Measurements from ENCODE around the gene ACBD6.
A peak's percentile ranks its signal among the peaks of the same experiment; 100 is the strongest.

Gene ACBD6

DNA sequence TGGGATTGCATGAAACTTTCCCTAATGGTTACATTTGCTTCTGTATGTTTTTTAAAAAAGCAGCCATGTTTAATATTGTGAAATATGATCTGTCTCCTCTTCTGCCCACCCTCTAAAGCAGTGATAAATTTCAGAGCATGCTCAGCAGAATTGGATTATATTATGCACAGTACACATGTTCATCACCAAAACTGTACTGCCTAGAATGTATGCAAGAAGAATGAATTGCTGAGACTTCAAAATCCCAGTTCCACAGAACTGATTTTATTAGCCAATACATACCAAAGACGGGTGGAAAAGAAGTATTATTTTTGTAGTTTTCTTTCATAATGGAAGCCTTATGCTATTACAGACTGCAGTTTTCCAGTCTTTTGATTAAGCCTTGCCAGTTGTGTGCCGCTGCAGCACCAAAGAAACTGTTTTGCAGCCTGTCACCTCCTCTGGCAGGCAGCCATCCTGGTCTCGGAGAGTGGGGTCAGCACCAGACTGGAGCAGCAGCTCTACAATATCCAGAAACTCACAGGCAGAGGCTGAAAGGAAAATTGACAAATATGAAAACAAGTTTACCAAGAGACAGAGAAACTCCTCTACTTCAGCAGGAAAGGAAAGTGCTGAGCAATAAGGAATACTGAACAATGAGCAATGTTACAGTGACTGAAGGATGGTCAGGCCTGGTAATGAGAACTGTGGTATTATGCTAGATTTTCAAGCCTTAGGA lies 214.2 kb downstream of the ACBD6 start:
- no peak for DNase-seq

DNA sequence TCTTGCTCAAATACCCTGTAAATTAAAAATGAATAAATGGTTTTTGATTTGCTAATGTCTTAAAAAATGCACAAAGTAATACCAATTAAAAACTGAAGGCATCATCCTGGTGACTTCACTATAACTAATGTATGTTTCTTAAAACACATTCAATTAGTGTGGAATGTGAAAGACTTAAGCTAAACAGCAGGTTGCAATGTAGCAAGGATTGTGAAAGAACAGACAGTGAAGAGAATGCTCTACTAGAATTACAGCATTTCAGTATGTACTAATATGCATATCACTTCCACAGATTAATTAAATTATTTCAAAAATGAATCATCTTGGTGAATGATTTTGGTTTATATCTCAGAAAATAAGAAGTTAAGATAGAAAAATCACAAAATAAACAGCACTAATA lies 216.0 kb downstream of the ACBD6 start:
- DNase-seq = no peak

DNA sequence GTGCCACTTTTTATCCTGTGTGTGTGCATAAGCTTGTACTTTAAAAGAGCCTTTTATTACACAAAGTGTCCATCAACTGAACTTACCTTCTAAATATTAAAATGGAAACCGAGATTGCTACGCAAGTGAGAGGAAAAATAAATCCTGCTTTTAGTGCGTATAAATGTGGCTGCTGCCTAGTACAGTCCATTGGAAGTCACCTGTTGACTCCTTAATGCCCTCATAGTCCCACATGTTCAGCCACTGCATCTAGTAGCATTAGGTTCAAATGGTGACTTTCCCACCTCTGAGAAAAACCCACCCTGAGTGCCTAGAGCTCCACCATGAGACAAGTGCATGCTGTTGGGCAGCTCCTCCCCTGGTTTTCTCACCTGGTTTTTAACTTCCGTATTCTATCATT lies 219.3 kb downstream of the ACBD6 start:
- no peak for DNase-seq

DNA sequence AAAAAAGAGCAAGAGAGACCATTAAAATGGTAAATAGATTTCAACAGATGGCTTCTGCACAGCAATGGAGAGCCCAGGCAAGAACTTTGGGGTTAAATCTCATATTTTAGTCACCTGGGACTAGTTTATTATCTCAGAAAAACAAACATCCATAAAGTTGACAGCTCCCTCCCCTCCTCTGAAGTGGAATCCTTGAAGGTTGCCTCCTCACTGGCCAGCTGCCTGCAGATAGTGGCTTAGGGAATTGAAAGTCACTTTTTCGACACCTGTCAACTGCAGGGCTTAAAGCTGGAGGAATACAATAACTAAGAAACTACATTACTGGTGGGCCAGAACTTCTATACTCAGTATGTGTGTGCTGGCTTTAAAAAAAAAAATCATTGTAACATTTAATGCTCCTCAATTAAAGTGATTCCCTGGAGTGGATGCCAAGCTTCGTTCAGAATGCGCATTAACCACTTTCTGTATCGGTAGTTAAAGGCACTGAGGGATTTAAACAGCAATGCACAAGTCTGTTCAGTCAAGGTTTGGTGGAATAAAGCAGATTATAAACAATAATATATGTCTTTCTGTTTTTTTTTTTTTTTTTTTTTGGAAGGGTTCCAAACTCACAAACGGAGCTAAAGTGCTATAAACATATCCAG lies 219.9 kb downstream of the ACBD6 start:
- DNase-seq = no peak

DNA sequence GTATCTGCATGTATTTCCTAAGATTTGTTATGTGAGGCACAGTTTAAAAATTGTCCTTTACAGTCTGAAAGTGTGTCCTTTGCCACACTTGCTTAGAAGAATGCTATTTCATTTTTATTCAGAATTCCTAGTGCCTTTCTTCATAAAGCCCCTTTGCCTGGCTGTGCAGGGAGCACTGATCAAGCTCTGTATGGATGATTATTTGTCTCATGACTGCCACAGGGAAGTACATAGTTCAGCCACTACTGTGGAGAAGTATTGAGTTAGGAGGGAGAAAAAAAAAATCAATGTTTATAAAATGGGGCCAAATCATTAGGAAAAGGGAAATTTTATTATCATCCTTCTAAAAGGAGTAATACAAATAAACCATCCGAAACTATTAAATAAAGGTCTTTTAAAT lies 220.9 kb downstream of the ACBD6 start:
- no peak for DNase-seq

DNA sequence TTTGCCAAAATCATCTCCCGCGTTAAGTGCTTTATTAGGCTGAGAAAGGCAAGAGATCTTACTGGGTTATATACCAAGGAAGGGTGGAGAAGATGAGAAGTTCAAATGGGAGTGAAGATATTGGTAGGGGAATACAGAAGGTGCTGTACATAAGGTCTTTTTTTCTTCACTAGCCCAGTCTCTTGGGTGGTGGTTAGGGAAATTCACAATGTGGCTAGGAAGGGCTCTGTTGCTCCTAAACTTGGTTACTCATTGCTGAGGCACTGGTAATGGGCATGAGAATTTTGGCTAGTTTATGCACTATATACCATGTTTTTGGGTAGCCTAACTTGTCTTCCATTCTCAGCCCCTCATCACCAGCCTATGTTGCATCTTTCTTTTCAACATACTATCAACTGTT lies 221.8 kb downstream of the ACBD6 start:
- no peak for DNase-seq

DNA sequence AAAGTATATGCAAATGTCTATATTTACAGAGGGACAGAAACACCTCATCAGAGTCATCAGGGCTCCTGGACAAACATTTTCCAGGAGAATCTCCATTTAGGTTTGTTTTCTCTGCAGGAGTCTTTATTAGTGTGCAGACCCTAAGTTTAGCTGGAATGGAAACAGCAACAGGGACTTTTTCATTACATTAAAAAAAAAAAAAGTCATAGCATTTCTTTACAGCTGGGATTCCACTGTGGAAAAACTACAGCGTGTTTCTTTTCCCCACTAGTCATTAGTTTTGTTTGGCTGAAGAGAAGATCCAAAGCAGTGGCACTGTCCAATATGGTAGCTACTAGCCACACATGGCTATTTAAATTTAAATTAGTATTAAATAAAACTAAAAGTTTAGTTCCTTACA lies 222.7 kb downstream of the ACBD6 start:
- DNase-seq = no peak

DNA sequence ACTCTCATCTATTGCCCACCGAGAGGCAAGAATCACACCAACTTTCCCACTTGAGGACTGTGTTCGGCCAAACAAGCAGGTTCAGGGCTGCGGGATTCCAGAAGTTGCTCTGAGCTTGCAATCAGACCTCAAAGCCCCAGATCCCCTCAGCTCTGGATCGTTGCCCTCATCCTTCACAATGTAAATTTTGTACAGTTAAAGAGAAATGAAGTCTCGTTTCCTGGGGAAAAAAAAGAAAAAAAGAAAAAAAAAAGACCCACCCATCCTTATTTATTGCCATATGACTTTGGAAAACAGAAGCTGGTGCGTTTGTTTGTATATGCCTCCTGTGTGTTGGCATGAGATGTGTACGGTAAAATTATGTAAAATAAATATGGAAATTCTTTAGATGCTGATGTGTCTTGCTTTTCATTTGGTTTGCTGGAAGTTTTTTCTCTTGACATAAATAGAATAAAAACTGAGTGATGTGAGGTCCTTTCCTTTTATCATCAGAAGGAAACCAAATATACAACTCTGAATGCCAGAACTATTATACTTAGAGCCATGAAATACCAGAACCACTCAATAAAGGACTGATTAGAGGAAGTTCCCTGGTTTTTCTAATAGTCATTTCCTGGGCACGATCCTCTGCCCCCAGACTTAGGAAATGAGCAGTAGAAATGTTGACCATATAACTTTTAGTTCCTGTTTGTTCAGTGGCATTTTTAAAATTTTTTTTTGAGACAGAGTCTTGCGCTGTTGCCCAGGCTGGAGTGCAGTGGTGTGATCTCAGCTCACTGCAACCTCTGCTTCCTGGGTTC lies 223.6 kb downstream of the ACBD6 start:
- no peak for DNase-seq

DNA sequence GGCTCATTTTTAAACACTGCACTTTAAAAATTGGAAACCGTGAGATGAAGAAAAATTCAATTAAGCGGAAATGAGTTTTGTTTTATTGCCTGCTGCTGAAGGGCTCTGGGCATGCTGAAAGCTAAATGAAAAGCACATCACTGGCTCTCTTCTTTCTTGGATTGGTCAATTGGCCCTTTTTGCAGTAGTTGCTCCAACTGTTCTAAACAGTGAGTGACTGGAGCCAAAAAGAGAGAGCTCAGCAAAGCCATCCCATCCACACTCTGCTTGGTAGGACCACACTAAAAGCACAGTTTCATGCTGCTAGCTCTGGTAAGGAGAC lies 224.2 kb downstream of the ACBD6 start:
- no peak for DNase-seq

DNA sequence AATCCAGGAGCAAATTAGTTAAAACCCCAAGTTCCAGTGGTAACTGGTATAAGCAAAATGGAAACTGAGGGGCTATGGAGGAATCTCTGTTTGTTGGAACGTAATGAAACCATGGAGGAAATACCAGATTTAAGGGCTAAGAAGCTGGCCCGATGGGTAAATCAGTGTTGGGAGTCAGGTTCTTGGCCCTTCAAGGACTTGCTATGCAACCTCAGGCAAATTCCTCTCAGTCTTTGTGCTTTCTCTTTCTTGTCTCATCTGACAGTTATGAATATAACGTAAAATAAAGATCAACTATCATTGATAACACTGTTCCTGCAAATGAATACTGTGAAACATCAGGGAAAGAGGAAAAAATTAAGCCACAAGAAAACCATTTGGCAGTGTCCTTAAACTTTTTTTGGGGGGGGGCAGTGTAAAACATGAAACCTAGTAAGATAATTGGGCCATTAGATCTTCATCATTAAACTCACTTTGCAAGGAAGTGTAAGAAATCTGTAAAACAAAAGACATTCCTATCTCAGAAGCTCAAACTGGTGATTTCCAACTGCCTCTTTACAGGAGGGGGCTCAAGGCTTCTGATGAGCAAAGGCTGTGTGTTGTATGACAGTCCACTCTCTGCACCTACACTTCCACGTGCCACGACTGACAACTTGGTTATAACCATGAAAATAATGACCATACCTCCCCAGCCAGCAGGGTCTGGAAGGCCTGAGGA lies 224.7 kb downstream of the ACBD6 start:
- DNase-seq = no peak

DNA sequence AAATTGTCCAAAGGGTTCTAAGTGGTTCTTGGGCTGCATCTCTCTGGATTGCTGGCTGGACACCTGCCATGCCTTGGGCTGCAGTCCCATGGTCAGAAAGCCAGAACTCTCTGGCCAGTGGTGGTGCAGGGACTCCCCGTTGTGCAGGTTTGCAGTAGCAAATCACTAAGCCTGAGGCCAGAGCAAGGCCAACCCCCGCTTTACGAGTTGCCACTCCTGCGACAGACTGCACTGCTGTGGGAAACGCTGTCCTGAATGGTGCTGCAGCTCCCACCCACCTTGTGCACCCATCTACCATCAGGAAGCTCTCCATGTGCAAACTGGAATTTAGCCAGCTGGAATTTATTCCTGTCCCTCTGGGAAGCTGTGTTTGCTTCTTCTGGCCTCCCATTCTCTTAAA lies 226.7 kb downstream of the ACBD6 start:
- DNase-seq = no peak

DNA sequence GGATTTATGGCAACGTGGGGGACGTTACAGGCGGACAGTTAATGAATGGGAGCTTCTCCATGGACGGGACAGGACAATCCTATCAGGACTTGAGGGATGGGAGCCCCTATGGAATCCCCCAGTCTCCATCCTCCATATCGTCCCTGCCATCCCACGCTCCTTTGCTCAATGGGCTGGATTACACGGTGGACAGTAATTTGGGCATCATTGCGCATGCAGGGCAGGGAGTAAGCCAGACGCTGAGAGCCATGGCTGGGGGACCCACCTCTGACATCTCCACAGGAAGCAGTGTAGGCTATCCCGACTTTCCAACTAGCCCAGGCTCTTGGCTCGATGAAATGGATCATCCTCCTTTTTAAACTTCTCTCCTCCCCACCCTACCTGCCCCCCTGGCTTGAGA lies 228.2 kb downstream of the ACBD6 start:
- DNase-seq = no peak

DNA sequence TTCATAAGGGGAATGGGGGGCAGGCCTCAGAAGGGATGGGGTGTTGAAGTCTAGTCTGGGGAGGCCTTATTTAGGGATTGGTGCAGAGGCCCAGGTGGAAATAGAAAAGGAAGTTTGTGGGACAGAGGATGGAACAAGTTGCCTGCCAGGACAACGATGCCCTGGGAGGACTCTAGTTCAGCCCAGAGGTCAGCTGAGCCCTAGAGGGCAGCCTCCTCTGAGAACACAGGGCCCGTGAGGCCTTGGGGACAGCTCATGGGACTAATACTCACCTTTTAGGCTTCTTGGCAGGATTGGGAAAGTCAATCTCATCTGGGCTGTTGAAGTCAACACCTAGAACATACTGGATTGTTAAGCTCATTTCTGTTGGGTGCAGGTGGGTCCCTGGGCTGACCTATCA lies 229.3 kb downstream of the ACBD6 start:
- no peak for DNase-seq

DNA sequence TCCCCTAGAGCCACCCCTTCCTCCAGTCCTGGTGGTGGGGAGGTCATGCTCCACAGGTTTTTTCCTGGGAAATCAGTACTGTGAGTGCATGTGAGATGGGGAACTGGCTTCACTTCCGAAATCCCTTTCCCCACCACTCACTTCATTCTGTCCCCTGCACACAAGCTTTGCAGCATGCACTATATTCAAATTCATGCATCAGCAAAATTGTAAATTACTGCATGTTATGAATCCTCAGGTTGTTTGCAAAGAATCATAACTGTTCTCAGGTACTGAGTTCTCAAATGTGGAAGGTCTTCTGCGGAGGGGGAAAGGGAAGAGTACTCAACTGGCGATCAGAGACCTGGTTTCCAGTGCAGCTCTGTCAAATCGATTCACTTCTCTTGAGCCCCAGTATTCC lies 230.0 kb downstream of the ACBD6 start:
- no peak for DNase-seq

DNA sequence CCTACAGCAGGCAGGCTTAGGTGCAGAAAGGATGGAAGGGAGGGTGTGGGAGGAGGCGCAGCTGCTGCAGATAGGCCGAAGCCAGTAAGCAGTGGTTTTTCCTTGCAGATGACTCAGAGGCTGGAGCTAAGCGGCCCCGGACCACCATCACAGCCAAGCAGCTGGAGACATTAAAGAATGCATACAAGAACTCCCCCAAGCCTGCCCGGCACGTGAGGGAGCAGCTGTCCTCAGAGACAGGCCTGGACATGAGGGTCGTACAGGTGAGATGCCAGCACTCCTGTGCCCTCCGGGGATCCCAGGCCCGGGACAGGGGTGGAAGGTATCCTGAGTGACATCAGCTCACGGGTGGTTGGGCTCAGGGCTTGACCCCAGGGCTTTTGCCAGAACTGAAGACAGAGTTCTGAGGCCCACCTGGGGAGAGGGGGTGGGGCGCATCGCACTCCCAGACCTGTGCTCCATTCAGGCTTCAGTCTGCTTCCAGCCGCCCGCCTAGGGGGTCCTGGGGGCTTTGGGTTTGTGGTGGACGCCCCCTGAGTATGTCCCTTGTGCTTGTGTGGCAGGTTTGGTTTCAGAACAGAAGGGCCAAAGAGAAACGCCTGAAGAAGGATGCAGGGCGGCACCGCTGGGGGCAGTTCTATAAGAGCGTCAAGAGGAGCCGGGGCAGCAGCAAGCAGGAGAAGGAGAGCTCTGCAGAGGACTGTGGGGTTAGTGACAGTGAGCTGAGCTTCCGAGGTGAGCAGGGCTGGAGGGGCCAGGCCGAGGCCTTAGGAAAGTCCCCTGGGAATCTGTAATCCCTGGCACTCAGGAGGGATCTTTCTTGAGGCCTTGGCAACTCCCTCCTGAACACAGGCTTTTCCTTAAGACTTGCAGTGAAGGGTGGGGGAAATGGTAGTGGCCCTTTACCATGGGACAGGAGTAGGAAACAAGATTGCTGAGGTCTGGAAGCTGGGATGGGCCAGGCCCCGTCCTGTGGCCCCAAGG lies 230.8 kb downstream of the ACBD6 start:
- DNase-seq = peak; percentile 65

DNA sequence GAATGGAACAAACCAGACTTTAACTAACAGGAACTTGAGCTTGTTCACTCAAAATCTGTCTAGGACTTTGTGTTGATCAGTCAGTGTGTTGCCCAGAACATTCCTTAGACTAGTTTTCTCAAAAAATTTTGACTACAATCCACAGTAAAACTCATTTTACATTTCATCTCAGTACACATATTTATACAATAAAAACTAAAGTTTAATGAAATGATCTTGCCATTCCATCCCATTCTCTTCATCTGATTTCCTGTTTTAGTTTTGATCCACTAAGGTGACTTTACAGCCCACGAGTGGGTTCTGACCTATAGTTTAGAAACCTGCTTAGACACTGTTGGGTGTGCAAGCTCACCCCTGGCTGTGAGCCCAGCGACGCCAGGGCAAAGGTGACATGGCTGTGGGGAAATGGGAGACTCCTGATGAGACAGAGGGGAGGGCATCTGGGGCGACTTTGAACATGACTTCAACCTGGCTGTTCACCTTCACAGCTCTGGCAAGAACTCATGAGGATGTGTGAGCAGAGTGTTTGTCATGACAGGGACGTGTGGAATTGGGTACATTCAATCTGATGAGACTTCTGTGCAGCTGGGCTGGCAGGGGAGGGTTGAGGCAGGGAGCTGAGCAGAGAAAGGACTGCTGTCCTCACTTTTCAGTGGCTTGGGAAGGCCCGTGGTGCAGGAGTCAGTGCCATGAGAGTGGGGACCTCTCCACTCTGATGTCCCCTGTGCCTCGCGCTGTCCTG lies 231.7 kb downstream of the ACBD6 start:
- no peak for DNase-seq

DNA sequence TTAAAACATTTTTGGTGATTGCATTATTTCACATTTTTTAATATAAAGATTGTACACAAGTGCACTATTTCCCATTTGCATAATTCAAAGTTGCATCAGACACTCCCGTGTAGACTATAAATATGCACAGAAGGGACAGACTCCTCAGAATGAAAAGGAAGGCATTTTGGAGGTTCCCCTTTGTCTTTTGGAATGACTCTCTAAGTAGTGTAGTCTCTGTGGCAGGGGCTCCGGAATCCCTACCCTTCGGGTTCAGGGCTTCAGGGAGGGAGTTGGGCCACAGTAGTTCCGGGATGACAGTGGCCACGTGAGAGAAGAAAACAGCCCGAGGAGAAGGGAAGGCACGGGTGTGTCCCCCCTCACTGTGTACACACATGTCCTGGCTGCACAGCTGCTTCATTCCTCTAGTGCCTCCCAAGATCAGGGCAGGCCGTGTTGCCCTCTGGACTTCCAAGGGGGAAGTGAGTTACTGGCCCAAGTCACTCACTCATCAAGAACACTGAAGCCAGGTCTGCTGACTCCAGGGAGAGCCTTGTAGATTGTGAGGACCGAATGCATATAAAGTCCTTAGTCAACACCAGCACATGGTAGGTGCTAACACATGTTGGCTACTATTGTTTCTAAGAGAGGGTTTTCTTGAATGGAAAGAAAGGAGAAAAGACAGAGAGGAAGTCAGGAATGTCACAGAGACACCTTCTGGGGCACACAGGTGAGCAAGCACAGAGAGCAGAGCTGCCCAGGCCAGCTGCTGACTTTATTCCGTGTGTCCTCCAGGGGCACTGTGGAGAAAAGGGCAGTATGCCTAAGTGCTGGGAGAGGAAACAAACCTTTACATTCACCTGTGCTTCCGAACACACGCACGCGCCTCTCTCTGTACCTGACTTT lies 232.5 kb downstream of the ACBD6 start:
- no peak for DNase-seq

DNA sequence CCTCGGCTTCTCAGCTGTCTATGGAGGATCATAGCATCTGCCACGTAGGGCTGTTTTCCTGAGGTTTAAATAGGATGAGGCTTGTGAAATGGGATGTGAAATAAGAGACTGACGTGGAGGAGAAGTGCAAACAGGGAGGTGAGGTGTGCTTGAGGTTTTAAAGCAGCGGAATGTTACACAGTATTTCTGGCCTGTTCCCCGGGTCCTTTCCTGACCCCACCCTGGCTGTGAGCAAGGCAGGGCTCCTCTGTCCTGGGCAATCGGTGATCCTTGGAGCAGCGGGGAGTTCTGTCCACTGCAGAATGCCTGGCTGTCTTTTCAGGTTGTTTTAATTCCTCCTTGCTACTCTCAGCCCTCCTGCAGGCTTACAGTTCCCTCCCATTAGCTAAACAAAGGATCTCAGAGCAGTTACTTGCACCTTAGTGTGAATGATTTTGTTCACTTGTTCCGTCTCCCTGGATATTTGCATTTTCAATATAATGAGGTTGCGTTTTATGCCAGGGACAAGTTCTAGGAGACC lies 233.8 kb downstream of the ACBD6 start:
- no peak for DNase-seq

DNA sequence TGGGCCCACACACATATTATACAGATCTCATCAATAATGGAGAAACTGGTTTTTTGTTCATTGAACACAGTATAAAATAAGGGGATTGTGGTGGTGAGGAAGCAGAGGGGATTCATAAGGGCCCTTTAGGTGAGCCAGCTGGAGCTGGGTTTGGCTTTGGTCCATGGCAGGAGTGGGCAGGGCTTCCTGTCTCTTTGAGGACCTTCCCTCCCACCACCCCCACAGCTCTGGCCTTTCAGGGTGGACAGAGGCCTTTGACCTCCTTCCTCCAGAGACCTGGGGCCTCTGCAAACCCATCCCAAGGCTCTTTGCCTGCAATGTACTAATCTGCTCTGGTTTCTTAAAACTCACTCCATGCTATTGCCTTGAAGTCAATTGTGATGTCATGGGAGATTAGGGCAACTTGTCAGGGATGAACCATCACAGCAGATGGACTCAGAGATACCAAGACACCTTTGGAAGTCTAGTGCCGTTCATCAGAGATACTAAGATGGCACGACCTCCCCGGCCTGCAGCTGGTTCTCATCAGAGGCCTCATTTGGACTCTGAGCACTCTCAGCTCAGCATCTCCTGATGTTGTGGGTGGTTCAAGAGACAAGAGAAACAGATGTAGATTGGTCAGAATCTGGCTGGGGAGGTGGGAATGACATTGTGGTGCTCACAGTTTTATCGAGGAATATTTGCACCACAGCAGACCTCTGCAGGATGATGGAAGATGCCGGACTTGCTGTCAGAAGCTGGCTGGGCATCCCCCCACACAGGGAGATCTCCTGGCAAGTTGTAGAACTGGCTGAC lies 234.4 kb downstream of the ACBD6 start:
- DNase-seq = no peak

DNA sequence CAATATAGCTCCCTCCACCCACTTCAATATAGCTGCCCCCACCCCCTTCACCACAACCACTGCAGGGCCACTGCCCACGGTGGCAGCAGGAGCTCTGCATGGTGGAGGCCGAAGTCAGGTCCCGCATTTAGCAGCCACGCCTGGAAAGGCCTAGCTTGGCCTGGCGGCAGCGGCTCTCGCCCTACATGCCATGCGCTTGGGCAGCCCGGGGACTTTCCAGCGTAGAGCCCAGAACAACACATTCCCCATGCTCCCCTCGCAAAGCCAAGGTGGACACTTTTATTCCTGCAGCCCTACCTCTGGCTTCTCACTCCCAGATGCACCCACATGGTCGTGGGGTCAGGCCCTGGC lies 235.2 kb downstream of the ACBD6 start:
- DNase-seq = no peak

Measured in fibroblast of skin of right quadriceps (primary cell).